H9 (cell line): ENCODE measurements around the gene SH2D3C. TPM values are rescaled to one million over a fixed set of nuclear protein-coding genes. Genes with fewer than 3 reads are reported as not detected.

Experiments used
- DNase-seq: peaks from one replicate; pipeline ENCODE4 v3.0.0-alpha.2; 2017
- H2AFZ ChIP-seq: one replicate; pipeline ENCODE4 v1.6.1; 2013; ENCODE audit warnings: mild to moderate bottlenecking, low read length, control low read depth, moderate library complexity
- H2AK5ac ChIP-seq: 2 replicates; pipeline ENCODE4 v1.6.1; 2013; ENCODE audit warnings: low read length, control low read depth, mixed read lengths; ENCODE audit not compliant: insufficient read length
- H2BK120ac ChIP-seq: one replicate; pipeline ENCODE4 v1.6.1; 2013; ENCODE audit warnings: low read depth, mild to moderate bottlenecking, low read length, control low read depth, inconsistent platforms; ENCODE audit not compliant: poor library complexity, severe bottlenecking
- H2BK12ac ChIP-seq: 2 replicates; pipeline ENCODE4 v1.6.1; 2013; ENCODE audit warnings: low read length, control low read depth, mixed read lengths, low read depth; ENCODE audit not compliant: insufficient read length
- H2BK15ac ChIP-seq: 2 replicates; pipeline ENCODE4 v1.6.1; 2013; ENCODE audit warnings: low read depth, low read length, control low read depth
- H2BK20ac ChIP-seq: one replicate; pipeline ENCODE4 v1.6.1; 2013; ENCODE audit warnings: low read depth, mild to moderate bottlenecking, low read length, control low read depth, inconsistent platforms; ENCODE audit not compliant: poor library complexity, severe bottlenecking
- H2BK5ac ChIP-seq: 2 replicates; pipeline ENCODE4 v1.6.1; 2013; ENCODE audit warnings: low read length, control low read depth, mixed read lengths; ENCODE audit not compliant: insufficient read length
- H3K14ac ChIP-seq: 2 replicates; pipeline ENCODE4 v1.6.1; 2013; ENCODE audit warnings: low read length, control low read depth; ENCODE audit not compliant: insufficient read depth
- H3K18ac ChIP-seq: 2 replicates; pipeline ENCODE4 v1.6.1; 2013; ENCODE audit warnings: low read depth, mild to moderate bottlenecking, mixed read lengths, low read length, control low read depth; ENCODE audit not compliant: insufficient read length
- H3K23ac ChIP-seq: 2 replicates; pipeline ENCODE4 v1.6.1; 2013; ENCODE audit warnings: low read length, control low read depth, mixed read lengths, low read depth; ENCODE audit not compliant: insufficient read length
- H3K23me2 ChIP-seq: 2 replicates; pipeline ENCODE4 v1.6.1; 2013; ENCODE audit warnings: low read depth, mild to moderate bottlenecking, mixed read lengths, low read length, control low read depth; ENCODE audit not compliant: insufficient read length, poor library complexity, severe bottlenecking
- H3K27ac ChIP-seq: 2 replicates; pipeline ENCODE4 v1.5.1; 2013; ENCODE audit warnings: low read length, control low read depth, mixed read lengths, low read depth; ENCODE audit not compliant: insufficient read length
- H3K27me3 ChIP-seq: 2 replicates; pipeline ENCODE4 v1.6.1; 2013; ENCODE audit warnings: low read length, control low read depth, inconsistent platforms; ENCODE audit not compliant: insufficient read depth
- H3K4ac ChIP-seq: 2 replicates; pipeline ENCODE4 v1.6.1; 2013; ENCODE audit warnings: low read depth, mild to moderate bottlenecking, control low read depth, inconsistent platforms, low read length, moderate library complexity
- H3K4me1 ChIP-seq: 2 replicates; pipeline ENCODE4 v1.6.1; 2013; ENCODE audit warnings: low read length, control low read depth, inconsistent platforms; ENCODE audit not compliant: insufficient read depth
- H3K4me2 ChIP-seq: 2 replicates; pipeline ENCODE4 v1.6.1; 2013; ENCODE audit warnings: low read length, control low read depth, mixed read lengths; ENCODE audit not compliant: insufficient read length, insufficient read depth
- H3K56ac ChIP-seq: 2 replicates; pipeline ENCODE4 v1.6.1; 2013; ENCODE audit warnings: low read depth, mild to moderate bottlenecking, mixed read lengths, low read length, control low read depth; ENCODE audit not compliant: insufficient read length
- H3K79me1 ChIP-seq: 2 replicates; pipeline ENCODE4 v1.6.1; 2013; ENCODE audit warnings: low read depth, mild to moderate bottlenecking, moderate library complexity, low read length, control low read depth, inconsistent platforms; ENCODE audit not compliant: insufficient read depth, poor library complexity, severe bottlenecking
- H3K79me2 ChIP-seq: 2 replicates; pipeline ENCODE4 v1.6.1; 2013; ENCODE audit warnings: low read length, control low read depth, inconsistent platforms; ENCODE audit not compliant: insufficient read depth
- H3K9ac ChIP-seq: 2 replicates; pipeline ENCODE4 v1.6.1; 2013; ENCODE audit warnings: low read length, control low read depth, mixed read lengths; ENCODE audit not compliant: insufficient read length; ENCODE audit errors: extremely low read depth
- H3K9me3 ChIP-seq: one replicate; pipeline ENCODE4 v1.6.1; 2013; ENCODE audit warnings: low read depth, low read length, inconsistent platforms; ENCODE audit not compliant: control insufficient read depth
- H3T11ph ChIP-seq: one replicate; pipeline ENCODE4 v1.6.1; 2013; ENCODE audit warnings: mild to moderate bottlenecking, low read length, control low read depth, inconsistent platforms
- H4K20me1 ChIP-seq: one replicate; pipeline ENCODE4 v1.6.1; 2013; ENCODE audit not compliant: control insufficient read depth, insufficient read length, insufficient read depth
- H4K5ac ChIP-seq: 2 replicates; pipeline ENCODE4 v1.6.1; 2013; ENCODE audit warnings: low read depth, mild to moderate bottlenecking, mixed read lengths, low read length, control low read depth; ENCODE audit not compliant: insufficient read length
- H4K8ac ChIP-seq: replicated peaks from 2 replicates; pipeline ENCODE4 v1.6.1; 2013; ENCODE audit warnings: low read length, control low read depth, mixed read lengths, low read depth; ENCODE audit not compliant: insufficient read length
- H4K91ac ChIP-seq: 2 replicates; pipeline ENCODE4 v1.6.1; 2013; ENCODE audit warnings: low read depth, mild to moderate bottlenecking, moderate library complexity, mixed read lengths, low read length, control low read depth; ENCODE audit not compliant: insufficient read length
- H3K27ac Mint-ChIP-seq, 3 experiments: 2 replicates in 2 of 3; 3 replicates in 1 of 3; pipeline ENCODE4 v1.8.0; 2020 to 2021; ENCODE audit warnings: mixed read lengths in 3 of 3, mild to moderate bottlenecking in 1 of 3, moderate library complexity in 1 of 3
- H3K27me3 Mint-ChIP-seq: 2 replicates; pipeline ENCODE4 v1.8.0; 2021; ENCODE audit warnings: low read depth, mild to moderate bottlenecking, moderate library complexity, mixed read lengths
- H3K36me3 Mint-ChIP-seq, 3 experiments: 2 replicates in 2 of 3; 3 replicates in 1 of 3; pipeline ENCODE4 v1.8.0; 2020 to 2021; ENCODE audit warnings: low read depth in 3 of 3, mixed read lengths in 3 of 3; ENCODE audit not compliant: insufficient read depth in 1 of 3
- H3K4me1 Mint-ChIP-seq, 2 experiments: 2 replicates each; pipeline ENCODE4 v1.8.0; 2020; ENCODE audit warnings: mixed read lengths in 2 of 2
- H3K4me3 Mint-ChIP-seq, 2 experiments: 2 replicates in 1 of 2; 3 replicates in 1 of 2; pipeline ENCODE4 v1.8.0; 2020 to 2021; ENCODE audit warnings: mild to moderate bottlenecking in 2 of 2, mixed read lengths in 2 of 2, moderate library complexity in 1 of 2
- H3K9me3 Mint-ChIP-seq, 2 experiments: 2 replicates in 1 of 2; 3 replicates in 1 of 2; pipeline ENCODE4 v1.8.0; 2020; ENCODE audit warnings: mild to moderate bottlenecking in 2 of 2, mixed read lengths in 2 of 2, moderate library complexity in 1 of 2
- CTCF ChIP-seq: fragments of 200-600 bp; sonication (generic); conservative IDR thresholded peaks from 3 replicates; pipeline ENCODE4 v1.8.0; 2021; ENCODE audit warnings: antibody characterized with exemption, mild to moderate bottlenecking
- WGBS: extraction: QIAGEN DNeasy Blood & Tissue Kit; methylation state at CpG from one replicate; pipeline ENCODE4 v1.1.7; 2013; ENCODE audit warnings: missing lambda C conversion rate, low lambda C conversion rate, mixed read lengths; ENCODE audit not compliant: insufficient read length; ENCODE audit errors: extremely low coverage; 5-methylcytosine and 5-hydroxymethylcytosine counted together
- total RNA-seq: library from RNA; stranded (reverse); gene quantifications from 2 replicates; pipeline ENCODE4 v1.2.1, GENCODE V29; 2021

Gene SH2D3C
- total RNA-seq, 1 experiment from 2014 or later: 1.7 TPM

GRCh38 chr9:127765418-127765817, 13.0 kb downstream of the SH2D3C start:
- Histone ChIP-seq H3T11ph (no peak overlapping the region), H4K91ac (no peak overlapping the region), H3K9ac (no peak overlapping the region), H4K8ac (no peak overlapping the region), H2BK12ac (no peak overlapping the region), H2BK5ac (no peak overlapping the region), H3K4ac (no peak overlapping the region), H3K14ac (no peak overlapping the region), H3K23me2 (no peaks in the 10 kb centered on the region), H3K79me1 (no peaks in the 10 kb centered on the region), H3K27me3 (no peaks in the 10 kb centered on the region), H3K23ac (no peak overlapping the region), H3K18ac (no peak overlapping the region), H3K9me3 (no peaks in the 10 kb centered on the region), H2BK15ac (no peak overlapping the region), H4K5ac (no peak overlapping the region), H4K20me1 (no peaks in the 10 kb centered on the region), H3K4me2 (no peak overlapping the region), H2BK20ac (no peak overlapping the region), H3K79me2 (no peaks in the 10 kb centered on the region), H2AFZ (no peak overlapping the region), H3K4me1 (peaks cover 11% of the 10 kb centered on the region), H2BK120ac (no peak overlapping the region), H2AK5ac (no peak overlapping the region), H3K27ac (no peak overlapping the region), H3K56ac (no peak overlapping the region)
- no peak overlapping the region; a peak in 1 of 7 replicates for H3K27ac Mint-ChIP-seq
- H3K36me3 Mint-ChIP-seq: no peaks in the 10 kb centered on the region
- no peak for TF ChIP-seq CTCF
- peaks cover 46 to 60% of the 10 kb centered on the region in 2 experiments for H3K4me1 Mint-ChIP-seq
- H3K4me3 Mint-ChIP-seq: no peak overlapping the region
- H3K27me3 Mint-ChIP-seq: peaks cover 10% of the 10 kb centered on the region
- no CpG with 5 or more reads among the region's 1 CpG for WGBS
- H3K9me3 Mint-ChIP-seq: no peaks in the 10 kb centered on the region; a peak in 1 of 5 replicates
- DNase-seq: no peak
